Activated gamma-delta T cell (primary cell): ENCODE data around the gene SUGCT.
"Not testable (repeated sequence)": the region's sequence is repeated elsewhere in the genome, so short reads cannot be mapped to it uniquely, and the experiment has no call there.

Source experiments
- DNase-seq: peaks from one replicate; lab custom pipeline; 2025; lab: John Stamatoyannopoulos, UW

The SUGCT gene

DNA sequence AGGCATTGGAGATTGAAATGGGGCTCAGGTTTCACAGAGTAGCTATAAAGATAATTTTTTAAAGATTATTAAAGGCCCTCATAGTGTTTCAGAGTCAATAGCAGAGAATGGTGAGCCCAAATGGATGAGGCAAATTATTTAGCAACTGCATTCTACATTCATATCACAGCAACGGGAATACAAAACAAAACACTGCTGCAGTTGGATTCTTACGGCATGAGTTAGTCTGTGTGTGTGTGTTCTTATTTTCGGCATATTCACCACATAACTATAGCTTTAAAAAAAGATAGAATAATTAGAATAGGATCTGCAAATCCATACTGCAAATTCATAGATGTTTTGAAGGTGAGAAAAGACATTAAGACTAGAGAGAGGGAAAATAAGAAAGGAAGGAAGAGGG lies 66.0 kb downstream of the SUGCT start:
- no peak for DNase-seq

GRCh38 chr7:40202851-40203250 lies 68.0 kb downstream of the SUGCT start:
- no peak for DNase-seq

GRCh38 chr7:40204581-40204980 lies 69.8 kb downstream of the SUGCT start:
- no peak for DNase-seq

DNA sequence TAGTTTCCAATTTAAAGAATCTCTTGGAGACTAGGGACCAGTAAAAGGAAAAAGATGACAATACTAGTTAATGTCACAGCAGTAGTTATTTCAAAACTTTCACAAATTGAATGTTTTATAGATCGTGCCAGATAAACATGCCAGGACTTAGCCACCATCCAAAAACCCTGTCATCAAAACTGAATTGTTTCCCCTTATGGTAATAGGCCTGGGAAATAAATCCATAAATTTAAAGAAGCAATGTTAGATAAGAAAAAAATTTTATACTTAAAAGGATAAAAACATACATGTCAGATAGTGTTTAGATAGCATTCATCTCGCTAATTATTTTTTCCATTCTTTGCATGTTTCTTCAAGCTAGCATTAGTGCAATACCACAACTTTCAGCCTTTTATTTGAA lies 71.2 kb downstream of the SUGCT start:
- DNase-seq = no peak

DNA sequence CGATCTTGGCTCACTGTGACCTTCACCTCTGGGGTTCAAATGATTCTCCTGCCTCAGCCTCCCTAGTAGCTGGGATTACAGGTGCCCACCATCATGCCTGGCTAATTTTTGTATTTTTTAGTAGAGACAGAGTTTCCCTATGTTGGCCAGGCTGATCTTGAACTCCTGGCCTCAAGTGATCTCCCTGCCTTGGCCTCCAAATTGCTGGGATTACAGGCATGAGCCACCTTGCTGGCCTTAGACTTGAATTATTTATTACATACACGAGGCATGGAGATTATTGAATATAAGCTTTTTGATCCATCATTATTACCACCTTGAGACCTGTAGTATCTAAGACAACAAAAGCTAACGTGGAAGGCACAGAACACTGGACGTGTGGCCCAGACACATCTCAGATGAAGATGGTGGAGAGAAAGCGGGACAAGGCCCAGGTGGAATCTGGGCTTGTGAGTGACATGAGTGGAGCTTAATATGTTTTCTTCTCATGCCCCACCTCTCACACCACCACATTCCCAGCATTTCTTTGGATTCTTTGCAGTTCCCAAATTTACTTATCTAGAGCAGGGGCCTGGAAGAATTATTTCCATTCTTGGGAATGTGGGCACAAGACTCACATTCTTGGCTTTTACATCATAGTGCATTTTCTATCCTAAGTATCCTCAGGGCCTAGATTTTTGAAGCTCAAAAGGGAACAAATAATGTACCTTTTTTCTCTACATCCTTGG lies 76.6 kb downstream of the SUGCT start:
- no peak for DNase-seq

GRCh38 chr7:40213291-40213690 lies 78.5 kb downstream of the SUGCT start:
- no peak for DNase-seq

GRCh38 chr7:40213856-40214255 lies 79.1 kb downstream of the SUGCT start:
- no peak for DNase-seq

GRCh38 chr7:40218612-40219011 lies 83.8 kb downstream of the SUGCT start:
- DNase-seq = not testable (repeated sequence)

GRCh38 chr7:40219917-40220316 lies 85.1 kb downstream of the SUGCT start:
- DNase-seq = no peak

DNA sequence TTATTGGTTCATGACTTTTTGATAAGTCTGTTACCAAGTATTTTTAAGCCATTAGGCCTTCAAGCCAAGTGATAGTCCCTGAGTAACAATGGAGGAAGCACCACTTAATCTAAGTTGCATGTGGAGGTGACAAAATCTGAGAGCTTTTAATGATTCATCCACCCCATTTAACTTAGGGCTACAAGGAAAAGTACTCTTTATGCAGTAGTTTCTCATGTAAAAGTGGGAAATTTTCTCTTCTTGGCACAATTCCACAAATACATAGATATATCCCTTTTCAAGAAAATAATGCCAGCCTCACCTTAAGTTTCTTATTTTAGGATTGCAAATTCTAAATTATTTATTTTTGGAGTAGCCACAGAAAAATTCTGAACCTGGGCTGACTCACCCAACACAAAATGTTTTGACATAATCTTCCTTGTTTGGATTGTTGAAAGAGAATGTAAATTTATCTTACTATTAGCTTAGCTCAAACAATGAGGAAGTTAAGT lies 85.7 kb downstream of the SUGCT start:
- DNase-seq = no peak

DNA sequence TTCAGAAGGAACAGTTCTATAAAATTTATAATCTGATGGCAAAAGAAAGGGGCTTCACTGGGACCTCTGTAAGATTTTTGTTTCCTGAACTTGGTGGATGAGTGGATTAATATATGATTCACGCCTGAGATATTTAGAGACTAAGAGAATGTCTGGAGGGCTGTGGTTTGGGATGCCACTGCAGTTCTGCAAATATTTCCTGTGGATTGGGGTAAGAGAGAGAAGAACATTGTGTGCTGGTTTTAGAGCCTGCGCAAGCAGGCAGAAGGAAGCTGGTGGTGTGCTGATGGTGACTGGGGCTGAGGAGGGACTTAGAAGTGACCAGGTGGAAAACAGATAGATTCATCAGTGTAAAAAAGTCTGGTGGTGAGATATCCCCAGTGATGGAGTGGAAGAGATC lies 87.0 kb downstream of the SUGCT start:
- no peak for DNase-seq

GRCh38 chr7:40223451-40224127 lies 88.8 kb downstream of the SUGCT start:
- no peak for DNase-seq

DNA sequence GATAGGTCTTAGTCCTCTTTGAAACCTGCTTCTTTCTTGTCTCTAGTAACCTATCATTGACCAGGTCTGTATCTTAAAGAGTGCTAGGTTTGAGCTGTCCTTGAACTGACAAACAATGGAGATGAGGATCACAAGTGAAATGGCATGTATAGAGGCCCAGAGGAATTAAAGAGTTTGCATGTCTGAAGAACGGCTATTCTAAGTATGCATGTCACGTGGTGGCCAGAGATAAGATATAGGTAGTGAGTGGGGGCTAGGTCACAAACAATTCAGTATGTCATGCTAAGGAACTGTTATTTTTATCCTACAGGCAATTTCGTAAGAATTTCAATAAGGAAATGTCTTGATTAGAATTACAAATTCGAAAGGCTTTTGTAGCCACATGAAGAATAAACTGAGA lies 95.3 kb downstream of the SUGCT start:
- DNase-seq = no peak

GRCh38 chr7:40231796-40232195 lies 97.0 kb downstream of the SUGCT start:
- DNase-seq = no peak

GRCh38 chr7:40232242-40232893 lies 97.6 kb downstream of the SUGCT start:
- no peak for DNase-seq

DNA sequence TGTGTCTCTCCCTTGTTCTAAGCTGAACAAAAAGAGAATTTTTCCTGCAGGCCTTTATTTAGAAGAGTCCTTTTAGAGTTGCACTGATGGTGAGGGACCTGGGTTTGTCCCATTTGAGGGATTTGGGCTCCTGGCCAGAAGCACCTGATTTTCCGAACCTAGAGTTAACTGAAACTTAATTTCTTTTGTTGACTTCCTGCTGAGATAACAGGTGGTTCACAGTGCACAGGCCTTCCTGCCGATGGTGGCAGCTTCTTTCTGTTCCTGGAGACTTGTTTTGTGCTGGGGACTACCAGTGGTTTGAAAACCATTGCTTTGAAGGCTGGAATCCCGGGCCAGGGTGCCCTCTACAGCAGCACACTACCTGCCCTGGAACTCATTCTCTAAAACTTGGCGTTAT lies 99.2 kb downstream of the SUGCT start:
- no peak for DNase-seq

GRCh38 chr7:40234666-40235065 lies 99.9 kb downstream of the SUGCT start:
- no peak for DNase-seq

- DNase-seq = no peak
Observed at GRCh38 chr7:40237731-40238130, 102.9 kb downstream of the SUGCT start.

DNA sequence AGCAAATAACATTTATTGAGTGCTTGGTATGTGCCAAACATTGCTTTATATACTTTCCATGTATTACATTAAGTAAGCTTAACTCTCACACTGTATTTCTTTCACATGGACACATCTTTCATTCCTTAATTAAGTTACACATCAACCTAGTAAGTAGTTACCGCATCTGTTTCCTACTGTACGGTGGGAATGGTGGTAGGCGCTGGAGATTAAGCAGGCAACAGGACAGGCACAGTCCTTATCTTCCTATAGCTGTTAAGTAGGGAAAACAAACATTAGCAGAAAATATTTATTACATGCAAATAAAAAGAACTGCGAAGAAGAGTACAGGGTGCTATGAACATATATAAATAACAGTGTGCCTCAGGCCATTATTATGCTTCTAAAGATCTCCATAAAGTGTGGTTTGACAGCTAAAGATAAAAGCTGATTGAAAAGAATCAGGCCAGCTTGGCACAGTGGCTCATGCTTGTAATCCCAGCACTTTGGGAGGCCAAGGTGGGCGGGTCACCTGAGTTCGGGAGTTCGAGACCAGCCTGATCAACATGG lies 105.0 kb downstream of the SUGCT start:
- DNase-seq = no peak

DNA sequence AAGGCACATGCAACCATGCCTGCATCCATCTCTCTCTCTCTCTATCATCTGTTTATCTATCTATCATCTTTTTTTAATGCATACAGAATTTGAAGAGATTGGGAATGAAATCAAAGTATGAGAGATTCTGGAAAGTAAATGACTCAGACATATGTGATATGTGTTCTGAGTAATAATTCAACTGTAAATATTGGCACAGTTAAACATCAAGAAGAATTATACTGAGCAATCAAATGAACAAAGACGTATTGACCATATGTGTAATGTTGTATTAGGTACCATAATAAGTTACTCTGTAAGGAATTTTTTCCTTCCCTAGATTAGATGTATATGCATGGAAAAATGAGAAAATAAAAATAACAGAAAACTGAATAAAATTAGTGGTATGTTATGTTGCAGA lies 108.3 kb downstream of the SUGCT start:
- DNase-seq = no peak

GRCh38 chr7:40244226-40244625 lies 109.4 kb downstream of the SUGCT start:
- no peak for DNase-seq

- no peak for DNase-seq
Observed at GRCh38 chr7:40248681-40249080, 113.9 kb downstream of the SUGCT start.

DNA sequence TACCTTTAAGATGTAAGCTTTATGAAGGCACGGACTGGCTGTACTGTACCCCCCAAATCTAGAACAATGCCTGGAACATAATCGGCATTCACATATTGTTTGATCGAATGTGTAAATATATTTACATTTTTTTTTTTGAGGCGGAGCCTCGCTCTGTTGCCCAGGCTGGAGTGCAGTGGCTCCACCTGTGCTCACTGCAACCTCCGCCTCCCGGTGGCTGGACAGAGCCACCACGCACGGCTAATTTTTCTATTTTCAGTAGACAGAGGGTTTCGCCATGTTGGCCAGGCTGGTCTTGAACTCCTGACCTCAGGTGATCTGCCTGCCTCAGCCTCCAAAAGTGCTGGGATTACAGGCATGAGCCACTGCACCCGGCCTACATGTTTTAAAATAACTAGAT lies 118.6 kb downstream of the SUGCT start:
- not testable (repeated sequence) for DNase-seq
